H9 (cell line): ENCODE data around the gene MARK4. TPM values are rescaled to one million over a fixed set of nuclear protein-coding genes. Genes with fewer than 3 reads are reported as not detected.

Experiments
- DNase-seq: peaks from one replicate; pipeline ENCODE4 v3.0.0-alpha.2; 2017
- H2AFZ ChIP-seq: one replicate; pipeline ENCODE4 v1.6.1; 2013; ENCODE audit warnings: mild to moderate bottlenecking, low read length, control low read depth, moderate library complexity
- H2AK5ac ChIP-seq: 2 replicates; pipeline ENCODE4 v1.6.1; 2013; ENCODE audit warnings: low read length, control low read depth, mixed read lengths; ENCODE audit not compliant: insufficient read length
- H2BK120ac ChIP-seq: one replicate; pipeline ENCODE4 v1.6.1; 2013; ENCODE audit warnings: low read depth, mild to moderate bottlenecking, low read length, control low read depth, inconsistent platforms; ENCODE audit not compliant: poor library complexity, severe bottlenecking
- H2BK12ac ChIP-seq: 2 replicates; pipeline ENCODE4 v1.6.1; 2013; ENCODE audit warnings: low read length, control low read depth, mixed read lengths, low read depth; ENCODE audit not compliant: insufficient read length
- H2BK15ac ChIP-seq: 2 replicates; pipeline ENCODE4 v1.6.1; 2013; ENCODE audit warnings: low read depth, low read length, control low read depth
- H2BK20ac ChIP-seq: one replicate; pipeline ENCODE4 v1.6.1; 2013; ENCODE audit warnings: low read depth, mild to moderate bottlenecking, low read length, control low read depth, inconsistent platforms; ENCODE audit not compliant: poor library complexity, severe bottlenecking
- H2BK5ac ChIP-seq: 2 replicates; pipeline ENCODE4 v1.6.1; 2013; ENCODE audit warnings: low read length, control low read depth, mixed read lengths; ENCODE audit not compliant: insufficient read length
- H3K14ac ChIP-seq: 2 replicates; pipeline ENCODE4 v1.6.1; 2013; ENCODE audit warnings: low read length, control low read depth; ENCODE audit not compliant: insufficient read depth
- H3K18ac ChIP-seq: 2 replicates; pipeline ENCODE4 v1.6.1; 2013; ENCODE audit warnings: low read depth, mild to moderate bottlenecking, mixed read lengths, low read length, control low read depth; ENCODE audit not compliant: insufficient read length
- H3K23ac ChIP-seq: 2 replicates; pipeline ENCODE4 v1.6.1; 2013; ENCODE audit warnings: low read length, control low read depth, mixed read lengths, low read depth; ENCODE audit not compliant: insufficient read length
- H3K23me2 ChIP-seq: 2 replicates; pipeline ENCODE4 v1.6.1; 2013; ENCODE audit warnings: low read depth, mild to moderate bottlenecking, mixed read lengths, low read length, control low read depth; ENCODE audit not compliant: insufficient read length, poor library complexity, severe bottlenecking
- H3K27ac ChIP-seq: 2 replicates; pipeline ENCODE4 v1.5.1; 2013; ENCODE audit warnings: low read length, control low read depth, mixed read lengths, low read depth; ENCODE audit not compliant: insufficient read length
- H3K27me3 ChIP-seq: 2 replicates; pipeline ENCODE4 v1.6.1; 2013; ENCODE audit warnings: low read length, control low read depth, inconsistent platforms; ENCODE audit not compliant: insufficient read depth
- H3K4ac ChIP-seq: 2 replicates; pipeline ENCODE4 v1.6.1; 2013; ENCODE audit warnings: low read depth, mild to moderate bottlenecking, control low read depth, inconsistent platforms, low read length, moderate library complexity
- H3K4me1 ChIP-seq: 2 replicates; pipeline ENCODE4 v1.6.1; 2013; ENCODE audit warnings: low read length, control low read depth, inconsistent platforms; ENCODE audit not compliant: insufficient read depth
- H3K4me2 ChIP-seq: 2 replicates; pipeline ENCODE4 v1.6.1; 2013; ENCODE audit warnings: low read length, control low read depth, mixed read lengths; ENCODE audit not compliant: insufficient read length, insufficient read depth
- H3K56ac ChIP-seq: 2 replicates; pipeline ENCODE4 v1.6.1; 2013; ENCODE audit warnings: low read depth, mild to moderate bottlenecking, mixed read lengths, low read length, control low read depth; ENCODE audit not compliant: insufficient read length
- H3K79me1 ChIP-seq: 2 replicates; pipeline ENCODE4 v1.6.1; 2013; ENCODE audit warnings: low read depth, mild to moderate bottlenecking, moderate library complexity, low read length, control low read depth, inconsistent platforms; ENCODE audit not compliant: insufficient read depth, poor library complexity, severe bottlenecking
- H3K79me2 ChIP-seq: 2 replicates; pipeline ENCODE4 v1.6.1; 2013; ENCODE audit warnings: low read length, control low read depth, inconsistent platforms; ENCODE audit not compliant: insufficient read depth
- H3K9ac ChIP-seq: 2 replicates; pipeline ENCODE4 v1.6.1; 2013; ENCODE audit warnings: low read length, control low read depth, mixed read lengths; ENCODE audit not compliant: insufficient read length; ENCODE audit errors: extremely low read depth
- H3K9me3 ChIP-seq: one replicate; pipeline ENCODE4 v1.6.1; 2013; ENCODE audit warnings: low read depth, low read length, inconsistent platforms; ENCODE audit not compliant: control insufficient read depth
- H3T11ph ChIP-seq: one replicate; pipeline ENCODE4 v1.6.1; 2013; ENCODE audit warnings: mild to moderate bottlenecking, low read length, control low read depth, inconsistent platforms
- H4K20me1 ChIP-seq: one replicate; pipeline ENCODE4 v1.6.1; 2013; ENCODE audit not compliant: control insufficient read depth, insufficient read length, insufficient read depth
- H4K5ac ChIP-seq: 2 replicates; pipeline ENCODE4 v1.6.1; 2013; ENCODE audit warnings: low read depth, mild to moderate bottlenecking, mixed read lengths, low read length, control low read depth; ENCODE audit not compliant: insufficient read length
- H4K8ac ChIP-seq: replicated peaks from 2 replicates; pipeline ENCODE4 v1.6.1; 2013; ENCODE audit warnings: low read length, control low read depth, mixed read lengths, low read depth; ENCODE audit not compliant: insufficient read length
- H4K91ac ChIP-seq: 2 replicates; pipeline ENCODE4 v1.6.1; 2013; ENCODE audit warnings: low read depth, mild to moderate bottlenecking, moderate library complexity, mixed read lengths, low read length, control low read depth; ENCODE audit not compliant: insufficient read length
- H3K27ac Mint-ChIP-seq, 3 experiments: 2 replicates in 2 of 3; 3 replicates in 1 of 3; pipeline ENCODE4 v1.8.0; 2020 to 2021; ENCODE audit warnings: mixed read lengths in 3 of 3, mild to moderate bottlenecking in 1 of 3, moderate library complexity in 1 of 3
- H3K27me3 Mint-ChIP-seq: 2 replicates; pipeline ENCODE4 v1.8.0; 2021; ENCODE audit warnings: low read depth, mild to moderate bottlenecking, moderate library complexity, mixed read lengths
- H3K36me3 Mint-ChIP-seq, 3 experiments: 2 replicates in 2 of 3; 3 replicates in 1 of 3; pipeline ENCODE4 v1.8.0; 2020 to 2021; ENCODE audit warnings: low read depth in 3 of 3, mixed read lengths in 3 of 3; ENCODE audit not compliant: insufficient read depth in 1 of 3
- H3K4me1 Mint-ChIP-seq, 2 experiments: 2 replicates each; pipeline ENCODE4 v1.8.0; 2020; ENCODE audit warnings: mixed read lengths in 2 of 2
- H3K4me3 Mint-ChIP-seq, 2 experiments: 2 replicates in 1 of 2; 3 replicates in 1 of 2; pipeline ENCODE4 v1.8.0; 2020 to 2021; ENCODE audit warnings: mild to moderate bottlenecking in 2 of 2, mixed read lengths in 2 of 2, moderate library complexity in 1 of 2
- H3K9me3 Mint-ChIP-seq, 2 experiments: 2 replicates in 1 of 2; 3 replicates in 1 of 2; pipeline ENCODE4 v1.8.0; 2020; ENCODE audit warnings: mild to moderate bottlenecking in 2 of 2, mixed read lengths in 2 of 2, moderate library complexity in 1 of 2
- WGBS: extraction: QIAGEN DNeasy Blood & Tissue Kit; methylation state at CpG from one replicate; pipeline ENCODE4 v1.1.7; 2013; ENCODE audit warnings: missing lambda C conversion rate, low lambda C conversion rate, mixed read lengths; ENCODE audit not compliant: insufficient read length; ENCODE audit errors: extremely low coverage; 5-methylcytosine and 5-hydroxymethylcytosine counted together
- total RNA-seq: library from RNA; stranded (reverse); gene quantifications from 2 replicates; pipeline ENCODE4 v1.2.1, GENCODE V29; 2021
- TF ChIP-seq, protein P1 (sequence below): fragments of 200-600 bp; sonication (generic); conservative IDR thresholded peaks from 3 replicates; pipeline ENCODE4 v1.8.0; 2021; ENCODE audit warnings: antibody characterized with exemption, mild to moderate bottlenecking

The MARK4 gene
- total RNA-seq, 1 experiment from 2014 or later: 44.7 TPM

DNA sequence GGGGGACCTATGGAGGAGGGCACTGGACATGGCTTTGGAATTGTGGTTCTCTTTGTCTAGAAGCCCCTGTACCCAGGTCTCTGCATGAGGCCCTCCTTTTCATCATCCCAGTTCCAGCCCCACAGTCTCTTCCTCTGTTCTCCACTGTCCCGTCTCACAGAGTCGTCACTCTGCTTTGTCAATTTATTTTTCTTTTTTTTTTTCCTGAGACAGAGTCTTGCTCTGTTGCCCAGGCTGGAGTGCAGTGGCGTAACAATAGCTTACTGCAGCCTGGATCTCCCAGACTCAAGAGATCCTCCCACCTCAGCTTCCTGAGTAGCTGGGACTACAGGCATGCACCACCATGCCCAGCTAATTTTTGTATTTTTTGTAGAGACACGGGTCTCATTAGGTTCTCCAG is 5.2 kb upstream of the MARK4 start:
- TF ChIP-seq, protein P1, sequence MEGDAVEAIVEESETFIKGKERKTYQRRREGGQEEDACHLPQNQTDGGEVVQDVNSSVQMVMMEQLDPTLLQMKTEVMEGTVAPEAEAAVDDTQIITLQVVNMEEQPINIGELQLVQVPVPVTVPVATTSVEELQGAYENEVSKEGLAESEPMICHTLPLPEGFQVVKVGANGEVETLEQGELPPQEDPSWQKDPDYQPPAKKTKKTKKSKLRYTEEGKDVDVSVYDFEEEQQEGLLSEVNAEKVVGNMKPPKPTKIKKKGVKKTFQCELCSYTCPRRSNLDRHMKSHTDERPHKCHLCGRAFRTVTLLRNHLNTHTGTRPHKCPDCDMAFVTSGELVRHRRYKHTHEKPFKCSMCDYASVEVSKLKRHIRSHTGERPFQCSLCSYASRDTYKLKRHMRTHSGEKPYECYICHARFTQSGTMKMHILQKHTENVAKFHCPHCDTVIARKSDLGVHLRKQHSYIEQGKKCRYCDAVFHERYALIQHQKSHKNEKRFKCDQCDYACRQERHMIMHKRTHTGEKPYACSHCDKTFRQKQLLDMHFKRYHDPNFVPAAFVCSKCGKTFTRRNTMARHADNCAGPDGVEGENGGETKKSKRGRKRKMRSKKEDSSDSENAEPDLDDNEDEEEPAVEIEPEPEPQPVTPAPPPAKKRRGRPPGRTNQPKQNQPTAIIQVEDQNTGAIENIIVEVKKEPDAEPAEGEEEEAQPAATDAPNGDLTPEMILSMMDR: no peak
- Mint-ChIP-seq H3K9me3 (no peaks in the 10 kb centered on the region; a peak in 2 of 5 replicates), H3K36me3 (no peaks in the 10 kb centered on the region), H3K4me3 (no peak overlapping the region), H3K27me3 (peaks cover 60% of the 10 kb centered on the region), H3K27ac (no peak overlapping the region), H3K4me1 (peaks cover 12 to 14% of the 10 kb centered on the region in 2 experiments)
- Histone ChIP-seq H2AK5ac (no peak overlapping the region), H3K4me1 (no peaks in the 10 kb centered on the region), H3K9ac (no peak overlapping the region), H2BK120ac (no peak overlapping the region), H3K79me1 (no peaks in the 10 kb centered on the region), H3K4ac (no peak overlapping the region), H4K20me1 (no peaks in the 10 kb centered on the region), H3K9me3 (no peaks in the 10 kb centered on the region), H3K18ac (no peak overlapping the region), H2BK15ac (no peak overlapping the region), H3K79me2 (no peaks in the 10 kb centered on the region), H4K91ac (no peak overlapping the region), H2BK5ac (no peak overlapping the region), H3K14ac (no peak overlapping the region), H3K23me2 (peaks cover 2% of the 10 kb centered on the region), H4K8ac (no peak overlapping the region), H3K23ac (no peak overlapping the region), H3K27me3 (peaks cover 2% of the 10 kb centered on the region; the same call in 1 of the 2 replicates), H3T11ph (no peak overlapping the region), H3K4me2 (no peak overlapping the region), H3K56ac (no peak overlapping the region), H2AFZ (no peak overlapping the region), H2BK20ac (no peak overlapping the region), H3K27ac (no peak overlapping the region), H4K5ac (no peak overlapping the region), H2BK12ac (no peak overlapping the region)
- DNase-seq: no peak
- no CpG with 5 or more reads among the region's 4 CpGs for WGBS
